Globus pallidus (tissue), 1 donor: Measurements from ENCODE around the gene ZNF717.
"Not testable (repeated sequence)": the region's sequence is repeated elsewhere in the genome, so short reads cannot be mapped to it uniquely, and the experiment has no call there.

Source experiments
- DNase-seq: peaks from one replicate; pipeline ENCODE4 v3.0.0-alpha.2; 2015; ENCODE audit warnings: low spot score

ZNF717 gene

DNA sequence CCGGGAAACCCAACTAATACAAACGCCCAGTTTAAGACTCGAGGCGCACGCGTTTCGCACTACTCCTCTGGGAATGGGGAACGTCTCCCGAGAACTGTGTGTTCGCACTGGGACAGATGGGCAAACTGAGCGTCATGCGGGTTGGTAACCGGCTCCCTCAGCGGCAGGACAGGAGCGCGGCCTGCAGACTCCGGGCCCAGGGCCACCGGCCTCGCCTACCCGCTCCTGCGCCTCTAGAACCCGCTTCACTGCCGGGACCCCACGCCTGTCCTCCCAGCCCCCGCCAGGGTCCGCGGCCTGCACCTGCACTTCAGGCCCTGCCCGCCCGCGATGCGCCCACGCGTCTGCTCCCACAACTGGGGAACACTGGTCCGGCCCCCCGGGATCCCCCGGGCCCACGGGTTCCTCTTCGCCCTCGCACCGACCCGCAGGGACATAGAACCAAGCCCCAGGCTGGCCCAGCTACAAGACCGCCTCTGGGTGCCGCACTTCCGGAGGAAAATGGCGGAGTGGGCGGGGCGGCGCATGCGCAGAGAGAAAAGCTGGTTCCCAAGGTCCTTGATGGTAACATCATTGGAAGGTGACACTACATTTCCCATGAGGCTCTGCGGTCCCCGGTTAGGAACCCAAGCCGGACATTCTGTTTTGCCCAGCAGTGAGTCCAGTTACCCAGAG, at the start of gene ZNF717:
ZNF717 (minus strand) TSS at position 469 of the 675 bp plus-strand sequence. CDS start 2,187 bp downstream, outside the sequence.
- DNase-seq: peak; percentile 88

DNA sequence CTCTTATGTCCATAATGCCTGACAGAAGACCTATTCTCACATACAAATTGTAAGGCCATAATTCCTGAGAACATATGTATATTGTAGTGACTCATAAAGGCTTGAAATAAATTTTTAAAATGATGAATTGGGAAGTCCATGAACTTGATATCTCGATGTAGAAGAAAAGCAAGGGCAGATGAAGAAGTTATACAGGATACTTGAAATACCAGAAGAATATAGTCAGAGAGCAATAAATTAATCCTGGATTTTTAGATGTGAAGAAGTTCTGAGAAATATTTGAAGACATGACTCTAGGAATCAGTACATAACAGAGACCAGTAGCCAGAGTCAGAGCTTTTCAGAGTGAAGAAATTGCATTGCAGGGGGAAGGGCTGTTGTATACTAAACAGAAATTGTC, 45.7 kb upstream of the ZNF717 start:
- not testable (repeated sequence) for DNase-seq

DNA sequence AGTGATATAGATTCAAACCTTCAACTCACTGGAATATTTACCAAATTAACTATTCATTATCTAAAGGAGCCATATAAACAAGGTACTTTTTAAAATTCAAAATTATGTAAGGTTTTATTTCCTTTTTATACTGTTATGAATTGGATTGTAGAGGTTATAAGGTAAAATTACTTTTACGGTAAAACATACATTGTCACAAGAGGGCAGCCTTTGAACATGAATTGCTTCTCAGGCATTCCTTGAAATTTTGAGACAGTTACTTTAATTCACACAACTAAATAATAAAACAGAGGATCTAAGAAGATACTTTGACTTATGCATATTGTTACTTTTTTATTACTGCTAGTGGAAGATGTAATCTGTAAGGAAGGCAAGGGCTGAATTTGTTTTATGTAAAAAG, 32.7 kb upstream of the ZNF717 start:
- DNase-seq: not testable (repeated sequence)

DNA sequence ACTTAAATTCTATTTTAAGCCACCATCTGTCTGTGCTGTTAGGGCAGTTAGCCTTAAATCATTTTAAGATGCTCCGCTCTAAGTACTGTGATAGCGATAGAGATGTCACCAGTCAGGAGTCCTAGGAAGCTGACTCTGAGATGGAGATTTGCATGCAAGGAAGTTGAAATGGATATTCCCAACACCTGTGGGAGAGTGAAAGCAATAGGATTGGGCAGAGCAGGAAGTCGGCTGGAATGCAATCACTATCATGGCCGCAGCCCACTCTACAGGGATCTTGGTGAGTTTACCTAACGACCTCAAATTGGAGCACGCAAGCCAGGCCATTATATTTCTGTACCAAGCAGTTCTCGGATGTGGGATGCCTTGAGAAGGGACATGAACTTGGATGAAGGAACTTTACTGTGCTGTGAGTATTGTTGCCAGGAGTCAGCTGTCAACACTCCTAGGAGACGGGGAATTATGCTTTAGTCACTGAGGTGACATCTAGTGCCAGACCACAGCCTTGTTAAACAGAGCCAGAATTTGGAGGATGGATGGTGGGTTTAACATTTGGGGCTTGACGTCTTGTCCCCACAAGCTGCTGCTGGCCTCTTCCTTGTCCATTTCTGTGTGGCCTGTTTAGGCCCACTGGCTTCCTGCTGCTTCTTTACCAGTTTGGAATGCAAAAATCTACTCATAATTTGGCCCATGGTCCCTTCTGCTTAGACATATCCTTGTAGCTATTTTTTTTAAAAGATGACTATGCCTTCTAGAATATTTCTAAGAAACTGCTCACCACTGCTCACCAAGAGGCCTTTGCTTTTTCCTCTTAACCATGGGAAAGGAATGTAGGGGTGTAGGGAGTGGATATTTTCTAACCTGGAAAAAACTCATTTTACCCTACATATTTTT, 31.2 kb upstream of the ZNF717 start:
- DNase-seq: not testable (repeated sequence)

DNA sequence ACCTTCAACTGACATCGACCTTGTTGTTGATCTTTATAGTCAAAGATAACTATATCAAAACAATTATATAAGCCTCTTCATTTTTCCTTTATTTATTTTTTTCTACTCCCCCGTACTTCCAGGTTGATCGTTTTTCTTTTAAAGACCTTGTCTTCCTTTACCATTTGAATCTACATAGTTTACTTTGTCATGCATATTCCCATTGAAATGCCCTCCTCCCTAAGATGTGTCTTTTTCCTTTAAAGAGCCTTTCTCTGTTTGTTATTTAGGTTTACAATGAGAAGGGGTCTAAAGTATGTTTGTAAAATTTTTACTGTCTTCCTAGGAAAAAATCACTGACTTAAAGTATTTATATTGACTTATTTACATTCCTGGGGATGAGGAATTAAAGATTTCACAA, 29.4 kb upstream of the ZNF717 start:
- no peak for DNase-seq

DNA sequence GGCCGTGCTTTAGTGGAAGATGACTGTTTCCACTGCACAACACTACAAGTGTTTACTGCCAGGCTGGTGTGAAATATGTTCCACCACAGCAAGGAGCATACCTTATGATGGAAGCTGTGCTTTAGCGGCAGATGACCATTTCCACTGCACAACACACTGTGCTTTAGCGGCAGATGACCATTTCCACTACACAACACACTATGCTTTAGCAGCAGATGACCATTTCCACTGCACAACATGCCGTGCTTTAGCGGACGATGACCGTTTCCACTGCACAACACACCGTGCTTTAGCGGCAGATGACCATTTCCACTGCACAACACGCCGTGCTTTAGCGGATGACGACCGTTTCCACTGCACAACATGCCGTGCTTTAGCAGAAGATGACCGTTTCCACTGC, 2.8 kb downstream of the ZNF717 start:
- no peak for DNase-seq

DNA sequence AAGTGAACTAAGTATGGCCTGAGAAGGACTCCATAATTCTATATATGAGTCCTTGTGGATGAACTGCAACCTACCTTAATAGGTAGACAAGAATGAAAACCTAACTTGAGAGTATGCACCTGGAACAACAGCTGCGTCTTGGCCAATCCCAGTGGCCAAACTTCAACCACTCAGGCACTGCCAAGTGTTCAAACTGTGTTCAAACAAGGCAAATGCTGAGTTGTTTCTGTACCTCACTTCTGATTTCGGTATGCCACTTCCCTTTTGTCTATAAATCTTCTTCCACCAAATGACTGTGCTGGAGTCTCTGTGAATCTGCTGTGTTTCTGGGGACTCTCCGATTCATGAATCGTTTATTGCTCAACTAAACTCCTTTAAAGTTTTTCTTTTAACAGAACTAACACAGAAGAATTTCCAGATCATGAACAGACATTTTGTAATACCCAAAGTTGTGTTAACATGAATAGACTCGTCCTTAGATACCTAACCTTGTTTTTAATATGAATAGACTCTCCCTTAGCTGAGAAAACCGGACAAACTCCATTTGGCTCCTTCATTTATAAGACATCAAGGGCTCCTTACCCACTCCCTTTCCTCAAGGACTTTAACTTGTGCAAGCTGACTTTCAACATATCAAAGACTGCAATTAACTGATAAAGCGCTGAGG, 4.1 kb downstream of the ZNF717 start:
- no peak for DNase-seq

DNA sequence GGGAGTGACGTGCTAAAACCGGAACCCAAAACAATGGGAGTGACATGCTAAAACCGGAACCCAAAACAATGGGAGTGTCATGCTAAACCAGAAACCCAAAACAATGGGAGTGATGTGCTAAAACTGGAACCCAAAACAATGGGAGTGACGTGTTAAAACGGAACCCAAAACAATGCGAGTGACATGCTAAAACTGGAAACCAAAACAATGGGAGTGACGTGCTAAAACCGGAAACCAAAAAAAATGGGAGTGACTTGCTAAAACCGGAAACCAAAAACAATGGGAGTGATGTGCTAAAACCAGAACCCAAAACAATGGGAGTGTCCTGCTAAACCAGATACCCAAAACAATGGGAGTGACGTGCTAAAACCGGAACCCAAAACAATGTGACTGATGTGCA, 7.6 kb downstream of the ZNF717 start:
- DNase-seq: not testable (repeated sequence)

DNA sequence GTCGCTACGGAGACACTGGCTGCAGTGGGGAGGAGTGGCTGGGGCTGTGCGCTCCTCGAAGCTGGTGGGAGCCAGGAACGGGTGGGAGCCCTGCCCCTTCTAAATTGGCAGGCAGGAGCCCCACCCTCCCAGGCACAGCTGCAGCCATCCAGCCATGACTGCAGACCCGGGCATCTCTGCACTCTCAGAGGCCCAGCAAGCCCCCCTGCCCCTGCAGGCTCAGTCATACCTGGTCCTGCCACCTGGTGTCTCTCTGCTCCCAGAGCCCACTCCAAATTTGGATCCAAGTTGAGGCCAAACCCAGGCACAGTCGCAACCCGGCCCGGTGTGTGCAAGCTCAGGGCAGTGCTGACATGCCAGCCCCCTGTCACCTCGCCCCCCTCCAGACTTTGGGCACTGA, 13.7 kb downstream of the ZNF717 start:
- not testable (repeated sequence) for DNase-seq

DNA sequence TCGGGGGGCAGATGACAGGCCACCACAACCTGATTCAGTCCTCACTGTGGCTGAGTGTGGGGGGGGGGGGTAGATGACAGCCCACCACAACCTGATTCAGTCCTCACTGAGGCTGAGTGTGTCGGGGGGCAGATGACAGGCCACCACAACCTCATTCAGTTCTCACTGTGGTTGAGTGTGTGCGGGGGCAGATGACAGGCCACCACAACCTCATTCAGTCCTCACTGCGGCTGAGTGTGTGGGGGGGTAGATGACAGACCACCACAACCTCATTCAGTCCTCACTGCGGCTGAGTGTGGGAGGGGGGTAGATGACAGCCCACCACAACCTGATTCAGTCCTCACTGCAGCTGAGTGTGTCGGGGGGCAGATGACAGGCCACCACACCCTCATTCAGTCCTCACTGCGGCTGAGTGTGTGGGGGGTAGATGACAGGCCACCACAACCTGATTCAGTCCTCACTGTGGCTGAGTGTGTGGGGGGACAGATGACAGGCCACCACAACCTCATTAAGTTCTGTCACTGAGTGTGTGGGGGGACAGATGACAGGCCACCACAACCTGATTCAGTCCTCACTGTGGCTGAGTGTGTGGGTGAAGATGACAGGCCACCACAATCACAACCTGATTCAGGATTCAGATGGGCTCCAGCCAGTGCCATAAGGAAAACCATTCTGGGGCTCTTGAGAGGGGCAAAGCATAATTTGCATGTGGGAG, 16.9 kb downstream of the ZNF717 start:
- DNase-seq: no peak

DNA sequence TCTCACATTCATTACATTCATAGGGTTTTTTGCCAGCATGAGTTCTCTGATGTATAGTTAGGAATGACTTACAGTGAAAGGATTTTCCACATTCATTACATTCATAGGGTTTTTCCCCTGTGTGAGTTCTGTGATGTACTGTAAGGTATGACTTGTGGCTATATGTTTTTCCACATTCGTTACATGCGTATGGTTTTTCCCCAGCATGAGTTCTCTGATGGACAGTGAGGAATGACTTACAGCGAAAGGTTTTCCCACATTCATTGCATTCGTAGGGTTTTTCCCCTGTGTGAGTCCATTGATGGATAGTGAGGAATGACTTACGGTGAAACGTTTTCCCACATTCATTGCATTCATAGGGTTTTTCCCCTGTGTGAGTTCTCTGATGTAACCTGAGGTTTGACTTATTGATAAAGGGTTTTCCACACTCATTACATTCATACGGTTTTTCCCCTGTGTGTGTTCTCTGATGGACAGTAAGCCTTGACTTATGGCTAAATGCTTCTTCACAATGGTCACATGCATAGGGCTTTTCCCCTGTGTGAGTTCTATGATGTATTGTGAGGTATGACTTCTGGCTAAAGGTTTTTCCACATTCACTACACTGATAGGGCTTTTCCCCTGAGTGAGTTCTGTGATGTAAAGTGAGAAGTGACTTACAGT, 47.4 kb downstream of the ZNF717 start:
- no peak for DNase-seq

DNA sequence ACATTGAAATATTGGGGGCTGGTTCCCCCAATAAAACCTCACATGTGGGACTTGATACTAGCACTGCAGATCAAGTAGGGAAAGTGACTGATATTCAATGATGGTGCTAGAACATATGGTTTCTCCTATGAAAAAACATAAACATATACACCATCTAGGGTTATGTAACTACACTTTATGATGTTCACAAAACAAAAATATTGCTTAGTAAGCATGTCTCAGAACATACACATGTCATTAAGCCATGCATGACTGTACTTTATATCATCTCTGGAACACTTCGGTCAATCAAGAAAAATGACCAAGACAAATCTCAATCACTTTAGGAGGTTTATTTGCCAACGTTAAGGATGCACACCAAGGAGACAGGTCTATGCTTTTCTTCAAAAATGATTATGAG, 57.4 kb downstream of the ZNF717 start:
- no peak for DNase-seq

DNA sequence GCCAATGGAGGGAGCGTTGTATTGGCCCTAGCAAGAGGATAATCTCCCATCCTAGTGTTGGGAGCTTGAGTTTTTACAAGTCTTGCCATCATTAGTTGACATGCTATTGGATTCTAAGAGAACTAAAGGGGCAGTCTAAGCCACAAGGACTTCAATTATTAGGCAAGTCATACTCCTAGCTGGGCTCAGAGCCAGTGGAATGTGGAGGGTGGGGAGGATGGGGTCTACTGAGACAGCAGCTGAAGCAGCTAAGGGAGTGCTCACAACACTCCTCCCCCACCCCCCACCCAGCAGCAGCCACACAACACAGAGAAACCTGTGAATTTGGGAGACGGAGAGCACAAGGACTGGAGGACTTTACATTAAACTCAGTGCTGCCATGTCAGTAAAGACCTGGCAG, 93.3 kb downstream of the ZNF717 start:
- DNase-seq: no peak

DNA sequence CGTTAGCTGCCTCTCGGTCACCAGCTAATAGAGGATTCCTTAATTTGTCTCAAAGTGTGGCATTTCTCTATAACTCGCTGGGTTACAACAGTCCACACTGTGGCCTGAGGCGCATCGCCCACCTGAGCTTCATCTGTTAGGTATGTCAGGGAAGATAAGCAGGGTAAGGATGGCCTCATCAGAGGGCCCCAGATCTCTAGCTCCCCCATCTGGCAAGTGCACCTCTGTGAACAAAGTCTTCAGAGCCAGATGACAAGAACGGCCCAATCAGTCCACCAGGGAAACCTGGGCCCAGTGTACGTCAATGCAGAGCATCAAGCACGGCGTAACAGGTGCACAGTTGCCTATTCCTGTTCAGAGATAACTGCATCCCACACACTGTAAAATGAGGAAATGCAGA, 98.0 kb downstream of the ZNF717 start:
- no peak for DNase-seq
